Esophagus muscularis mucosa (tissue), 3 donors: ENCODE measurements around the gene ULK4.

Experiments used
- POLR2AphosphoS5 ChIP-seq, 2 donors: sonication (generic); formaldehyde crosslinking; IDR thresholded peaks; one replicate each; pipeline ENCODE4 v1.6.1; 2017; ENCODE audit warnings: antibody characterized with exemption in 2 of 2
- TF ChIP-seq, protein P1 (sequence below), 3 experiments: fragments of 200-600 bp in 2 of 3; fragments of 450-650 bp in 1 of 3; sonication (generic) in 2 of 3; IDR thresholded peaks; one replicate each; pipeline ENCODE4 v1.5.1; 2017 to 2019; ENCODE audit warnings: antibody characterized with exemption in 3 of 3, mild to moderate bottlenecking in 2 of 3, moderate library complexity in 1 of 3

DNA sequence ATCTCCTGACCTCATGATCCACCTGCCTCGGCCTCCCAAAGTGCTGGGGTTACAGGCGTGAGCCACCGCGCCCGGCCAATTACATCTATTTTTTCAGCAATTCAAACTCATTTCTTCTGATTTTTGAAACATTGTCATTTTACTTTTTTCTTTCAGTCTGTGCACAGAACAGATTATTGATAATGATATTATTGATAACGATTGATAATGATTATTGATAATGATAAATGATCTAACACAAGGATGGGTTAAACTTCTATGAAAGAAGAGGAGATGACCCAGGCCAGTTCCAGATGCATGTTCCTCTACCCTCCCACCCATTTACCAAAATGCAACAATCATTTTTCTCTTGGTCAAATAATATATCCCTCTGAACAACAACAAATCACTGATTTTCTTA lies 644.6 kb downstream of the ULK4 start:
- TF ChIP-seq, protein P1, sequence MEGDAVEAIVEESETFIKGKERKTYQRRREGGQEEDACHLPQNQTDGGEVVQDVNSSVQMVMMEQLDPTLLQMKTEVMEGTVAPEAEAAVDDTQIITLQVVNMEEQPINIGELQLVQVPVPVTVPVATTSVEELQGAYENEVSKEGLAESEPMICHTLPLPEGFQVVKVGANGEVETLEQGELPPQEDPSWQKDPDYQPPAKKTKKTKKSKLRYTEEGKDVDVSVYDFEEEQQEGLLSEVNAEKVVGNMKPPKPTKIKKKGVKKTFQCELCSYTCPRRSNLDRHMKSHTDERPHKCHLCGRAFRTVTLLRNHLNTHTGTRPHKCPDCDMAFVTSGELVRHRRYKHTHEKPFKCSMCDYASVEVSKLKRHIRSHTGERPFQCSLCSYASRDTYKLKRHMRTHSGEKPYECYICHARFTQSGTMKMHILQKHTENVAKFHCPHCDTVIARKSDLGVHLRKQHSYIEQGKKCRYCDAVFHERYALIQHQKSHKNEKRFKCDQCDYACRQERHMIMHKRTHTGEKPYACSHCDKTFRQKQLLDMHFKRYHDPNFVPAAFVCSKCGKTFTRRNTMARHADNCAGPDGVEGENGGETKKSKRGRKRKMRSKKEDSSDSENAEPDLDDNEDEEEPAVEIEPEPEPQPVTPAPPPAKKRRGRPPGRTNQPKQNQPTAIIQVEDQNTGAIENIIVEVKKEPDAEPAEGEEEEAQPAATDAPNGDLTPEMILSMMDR (IDR thresholded peaks at IDR 0.05): no peak
- no peak for TF ChIP-seq POLR2AphosphoS5 (IDR thresholded peaks at IDR 0.05)
